Cardiac muscle cell (in vitro differentiated cells and primary cell): ENCODE measurements around the gene NUBP2. TPM values are rescaled to one million over a fixed set of nuclear protein-coding genes. Genes with fewer than 3 reads are reported as not detected.

Experiments used
- DNase-seq, 2 donors: peaks; one replicate each; pipeline versions ENCODE4 v3.0.0 to v3.0.0-alpha.2; 2010 to 2017; ENCODE audit warnings: low read depth in 1 of 2, low spot score in 1 of 2
- H3K27ac ChIP-seq: fragments of 200-600 bp; sonication (generic); 2 replicates; pipeline ENCODE4 v1.5.1; 2016
- H3K27me3 ChIP-seq: fragments of 200-600 bp; sonication (generic); 2 replicates; pipeline ENCODE4 v1.6.0; 2016; ENCODE audit warnings: control low read depth
- H3K36me3 ChIP-seq: fragments of 200-600 bp; sonication (generic); 2 replicates; pipeline ENCODE4 v1.5.1; 2016; ENCODE audit warnings: control low read depth
- H3K4me1 ChIP-seq: fragments of 200-600 bp; sonication (generic); 2 replicates; pipeline ENCODE4 v1.8.1; 2017; ENCODE audit warnings: low read depth, mild to moderate bottlenecking, mixed run types
- H3K4me3 ChIP-seq: fragments of 200-600 bp; sonication (generic); 2 replicates; pipeline ENCODE4 v1.5.1; 2016; ENCODE audit warnings: mild to moderate bottlenecking
- H3K9me3 ChIP-seq: fragments of 200-600 bp; sonication (generic); 2 replicates; pipeline ENCODE4 v1.5.1; 2017; ENCODE audit warnings: low read depth, mild to moderate bottlenecking, control low read depth
- CTCF ChIP-seq: IDR thresholded peaks from 2 replicates; pipeline ENCODE4 v1.5.1; 2012; ENCODE audit warnings: low read depth, mild to moderate bottlenecking, low read length
- polyA plus RNA-seq: library from polyadenylated mRNA; unstranded; fragments of >200 nt; fragmentation: Nextera tagmentation; extraction: Ambion mirVana; gene quantifications from 2 replicates; pipeline ENCODE4 v1.2.1, GENCODE V29; 2016
- total RNA-seq: library from RNA; depleted of rRNA; stranded (reverse); fragments of >200 nt; gene quantifications from 2 replicates; pipeline ENCODE4 v1.2.3, GENCODE V29; 2016

NUBP2 gene
- total and polyA plus RNA-seq, 2 experiments from 2014 or later = 138 to 151 TPM

- no peak overlapping the region for H3K4me3 ChIP-seq
- H3K36me3 ChIP-seq = peaks cover 4% of the 10 kb centered on the region
- H3K27ac ChIP-seq = no peak overlapping the region
Measured at GRCh38 chr16:1741553-1742165, 41.1 kb upstream of the NUBP2 start.

GRCh38 chr16:1743376-1744337, 39.1 kb upstream of the NUBP2 start:
- DNase-seq = no peak
- Histone ChIP-seq H3K27me3 (no peaks in the 10 kb centered on the region), H3K36me3 (peaks cover 4% of the 10 kb centered on the region), H3K9me3 (no peaks in the 10 kb centered on the region), H3K4me3 (no peak overlapping the region), H3K27ac (no peak overlapping the region), H3K4me1 (no peaks in the 10 kb centered on the region)
- no peak for TF ChIP-seq CTCF

More at GRCh38 chr16:1741553-1742165, 41.1 kb upstream of the NUBP2 start:
- DNase-seq = no peak
- TF ChIP-seq CTCF = no peak
- Histone ChIP-seq H3K4me1 (no peaks in the 10 kb centered on the region), H3K9me3 (no peaks in the 10 kb centered on the region), H3K27me3 (no peaks in the 10 kb centered on the region)

- H3K4me3 ChIP-seq = no peak overlapping the region
- no peak overlapping the region for H3K27ac ChIP-seq
- H3K4me1 ChIP-seq = no peaks in the 10 kb centered on the region
- no peaks in the 10 kb centered on the region for H3K27me3 ChIP-seq
- no peaks in the 10 kb centered on the region for H3K9me3 ChIP-seq
- peaks cover 4% of the 10 kb centered on the region for H3K36me3 ChIP-seq
- TF ChIP-seq CTCF = no peak
- DNase-seq = no peak
Measured at GRCh38 chr16:1744338-1744840, 38.4 kb upstream of the NUBP2 start.

- H3K4me3 ChIP-seq = no peak overlapping the region
- peaks cover 9% of the 10 kb centered on the region for H3K36me3 ChIP-seq
- H3K4me1 ChIP-seq = no peaks in the 10 kb centered on the region
- H3K27ac ChIP-seq = no peak overlapping the region
- DNase-seq = peak in 1 of 2 donors; percentile 62
- no peaks in the 10 kb centered on the region for H3K9me3 ChIP-seq
- TF ChIP-seq CTCF = no peak
- no peaks in the 10 kb centered on the region for H3K27me3 ChIP-seq
Measured at GRCh38 chr16:1745181-1745899, 37.4 kb upstream of the NUBP2 start.
